ENCODE measurements around the gene HNRNPD.

DNA sequence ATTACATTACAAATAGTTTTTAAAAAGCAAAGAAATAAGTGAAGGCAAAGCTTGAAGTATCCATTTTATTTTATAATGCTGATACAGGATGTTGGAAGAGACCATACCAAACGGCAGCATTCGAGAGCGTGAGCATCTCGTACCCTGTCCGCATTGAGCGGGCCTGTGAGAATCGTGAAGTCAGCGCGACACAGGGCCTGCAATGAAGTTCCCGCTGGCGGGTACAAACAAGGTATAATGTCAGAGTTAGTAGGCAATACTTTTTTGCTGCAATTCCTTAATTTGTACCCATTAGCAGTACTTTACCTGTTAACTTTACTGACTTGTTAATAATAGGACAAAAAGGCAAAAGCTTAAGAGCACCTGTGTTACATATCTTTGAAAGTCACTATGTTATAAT, 19.0 kb downstream of the HNRNPD start:
- no peak for TF ChIP-seq POLR2A (IDR thresholded peaks at IDR 0.05)
- TF ChIP-seq, protein P1, sequence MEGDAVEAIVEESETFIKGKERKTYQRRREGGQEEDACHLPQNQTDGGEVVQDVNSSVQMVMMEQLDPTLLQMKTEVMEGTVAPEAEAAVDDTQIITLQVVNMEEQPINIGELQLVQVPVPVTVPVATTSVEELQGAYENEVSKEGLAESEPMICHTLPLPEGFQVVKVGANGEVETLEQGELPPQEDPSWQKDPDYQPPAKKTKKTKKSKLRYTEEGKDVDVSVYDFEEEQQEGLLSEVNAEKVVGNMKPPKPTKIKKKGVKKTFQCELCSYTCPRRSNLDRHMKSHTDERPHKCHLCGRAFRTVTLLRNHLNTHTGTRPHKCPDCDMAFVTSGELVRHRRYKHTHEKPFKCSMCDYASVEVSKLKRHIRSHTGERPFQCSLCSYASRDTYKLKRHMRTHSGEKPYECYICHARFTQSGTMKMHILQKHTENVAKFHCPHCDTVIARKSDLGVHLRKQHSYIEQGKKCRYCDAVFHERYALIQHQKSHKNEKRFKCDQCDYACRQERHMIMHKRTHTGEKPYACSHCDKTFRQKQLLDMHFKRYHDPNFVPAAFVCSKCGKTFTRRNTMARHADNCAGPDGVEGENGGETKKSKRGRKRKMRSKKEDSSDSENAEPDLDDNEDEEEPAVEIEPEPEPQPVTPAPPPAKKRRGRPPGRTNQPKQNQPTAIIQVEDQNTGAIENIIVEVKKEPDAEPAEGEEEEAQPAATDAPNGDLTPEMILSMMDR (IDR thresholded peaks at IDR 0.05), result no peak

Measured in Peyer's patch (tissue), 4 donors.